DMS53 treated with DMSO at 0.1 percent for 48 hours (cell line): ENCODE data around the gene CLK3.

ENCODE experiments used
- DNase-seq: peaks from one replicate; lab custom pipeline; 2025; ENCODE audit not compliant: unreplicated experiment; lab: John Stamatoyannopoulos, UW

The CLK3 gene

DNA sequence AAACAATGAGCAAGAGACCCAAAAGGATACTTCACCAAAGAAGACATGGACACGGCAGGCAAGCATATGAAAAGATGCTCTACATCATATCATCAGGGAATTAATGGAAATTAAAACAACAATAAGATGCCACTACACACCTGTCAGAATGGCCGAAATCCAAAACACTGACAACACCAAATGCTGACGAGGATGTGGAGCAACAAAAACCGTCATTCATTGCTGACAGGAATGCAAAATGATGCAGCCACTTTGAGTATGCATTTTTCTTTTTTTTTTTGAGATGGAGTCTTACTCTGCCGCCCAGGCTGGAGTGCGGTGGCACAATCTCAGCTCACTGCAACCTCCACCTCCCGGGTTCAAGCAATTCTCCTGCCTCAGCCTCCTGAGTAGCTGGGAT lies 61.2 kb downstream of the CLK3 start:
- DNase-seq: no peak
